ENCODE data around the gene NHS.

GRCh38 chrX:17737986-17738713 lies 363.1 kb downstream of the NHS start:
- TF ChIP-seq MXI1 (IDR thresholded peaks at IDR 0.05; ENCODE audit: borderline replicate concordance, low read depth, low read length) (0 out of 2 replicates have a peak, but pooled peaks have one; percentile 51), NFE2L2 (IDR thresholded peaks at IDR 0.05; ENCODE audit: low read depth, low read length) (no peak), CTCF (conservative IDR thresholded peaks at IDR 0.05; ENCODE audit: low read depth, low read length) (no peak)
